Peyer's patch (tissue), 4 donors: ENCODE data around the gene BLTP3A.

Experiments
- CTCF ChIP-seq, 6 experiments: fragments of 450-650 bp in 4 of 6; fragments of 200-600 bp in 2 of 6; sonication (generic) in 1 of 6; IDR thresholded peaks; one replicate each; pipeline ENCODE4 v1.5.1; 2017 to 2019; ENCODE audit warnings: antibody characterized with exemption in 6 of 6, mild to moderate bottlenecking in 3 of 6, moderate library complexity in 1 of 6
- POLR2A ChIP-seq, 2 donors: fragments of 450-650 bp; IDR thresholded peaks; one replicate each; pipeline ENCODE4 v1.5.1; 2017; ENCODE audit warnings: antibody characterized with exemption in 2 of 2, mild to moderate bottlenecking in 2 of 2, moderate library complexity in 2 of 2

GRCh38 chr6:34792605-34793500, 970 bp downstream of the BLTP3A start:
- TF ChIP-seq CTCF (IDR thresholded peaks at IDR 0.05) (no peak), POLR2A (IDR thresholded peaks at IDR 0.05) (no peak)
